HG03432 (cell line): ENCODE measurements around the gene ABITRAM.
A peak's percentile ranks its signal among the peaks of the same experiment; 100 is the strongest.
"Not testable (repeated sequence)": the region's sequence is repeated elsewhere in the genome, so short reads cannot be mapped to it uniquely, and the experiment has no call there.

Experiments used
- ATAC-seq: cut with Tn5 transposase; IDR thresholded peaks from one replicate; pipeline ENCODE4 v1.9.1; 2021; ENCODE audit warnings: mild to moderate bottlenecking, moderate library complexity; ENCODE audit not compliant: unreplicated experiment

ABITRAM gene

GRCh38 chr9:108924466-108924865 lies 9.7 kb upstream of the ABITRAM start:
- ATAC-seq: no peak

- no peak for ATAC-seq
Observed at GRCh38 chr9:108928386-108928785, 5.8 kb upstream of the ABITRAM start.

- no peak for ATAC-seq
Observed at GRCh38 chr9:108933231-108933717, 926 bp upstream of the ABITRAM start.

GRCh38 chr9:108933718-108934322 lies 380 bp upstream of the ABITRAM start, which contains the start of gene ELP1:
TSS of gene ELP1 (minus strand) at chr9:108934124. CDS start at chr9:108931146, 2,978 bp downstream.
- ATAC-seq: peak; percentile 89

GRCh38 chr9:108937561-108938305 lies 3.5 kb downstream of the ABITRAM start:
- ATAC-seq: no peak

- ATAC-seq: no peak
Observed at GRCh38 chr9:108939975-108940374, 5.8 kb downstream of the ABITRAM start.

- ATAC-seq: no peak
Observed at GRCh38 chr9:108950168-108950567, 16.0 kb downstream of the ABITRAM start.

GRCh38 chr9:108951578-108951977 lies 17.4 kb downstream of the ABITRAM start:
- ATAC-seq: no peak

- ATAC-seq: peak; percentile 51
Observed at GRCh38 chr9:108953983-108954574, 19.9 kb downstream of the ABITRAM start.

- ATAC-seq: no peak
Observed at GRCh38 chr9:108956022-108956630, 21.9 kb downstream of the ABITRAM start.

GRCh38 chr9:108956631-108957026 lies 22.4 kb downstream of the ABITRAM start:
- no peak for ATAC-seq

- no peak for ATAC-seq
Observed at GRCh38 chr9:108960331-108960730, 26.1 kb downstream of the ABITRAM start.

- no peak for ATAC-seq
Observed at GRCh38 chr9:108961151-108961550, 27.0 kb downstream of the ABITRAM start.

GRCh38 chr9:108963459-108964143 lies 29.4 kb downstream of the ABITRAM start:
- no peak for ATAC-seq

GRCh38 chr9:108967916-108968315 lies 33.7 kb downstream of the ABITRAM start:
- no peak for ATAC-seq

GRCh38 chr9:108971392-108971791 lies 37.2 kb downstream of the ABITRAM start:
- ATAC-seq: not testable (repeated sequence)

GRCh38 chr9:108972186-108972585 lies 38.0 kb downstream of the ABITRAM start:
- no peak for ATAC-seq

- ATAC-seq: no peak
Observed at GRCh38 chr9:108972626-108973209, 38.5 kb downstream of the ABITRAM start.

- ATAC-seq: no peak
Observed at GRCh38 chr9:108973895-108974294, 39.7 kb downstream of the ABITRAM start.

GRCh38 chr9:108978205-108978604 lies 44.0 kb downstream of the ABITRAM start:
- ATAC-seq: no peak
